Keratinocyte (primary cell): ENCODE data around the gene CHST1. TPM values are rescaled to one million over a fixed set of nuclear protein-coding genes. Genes with fewer than 3 reads are reported as not detected.

Source experiments
- DNase-seq: peaks from one replicate; pipeline ENCODE4 v3.0.0-alpha.2; 2011; ENCODE audit warnings: low read depth, missing footprints, low spot score
- FAIRE-seq: peaks from 2 replicates; lab custom pipeline; 2011; peaks lifted over from hg19 to GRCh38; lab: Jason Lieb, UNC
- H2AFZ ChIP-seq: 2 replicates; pipeline ENCODE4 v1.6.0; 2012; ENCODE audit warnings: low read length, control low read depth, inconsistent platforms; ENCODE audit not compliant: control insufficient read depth
- H3K27ac ChIP-seq: 2 replicates; pipeline ENCODE4 v1.5.1; 2011; ENCODE audit warnings: low read length; ENCODE audit not compliant: control insufficient read depth, insufficient read depth
- H3K27me3 ChIP-seq: 3 replicates; pipeline ENCODE4 v1.6.0; 2011; ENCODE audit warnings: low read length; ENCODE audit not compliant: control insufficient read depth, insufficient read depth; ENCODE audit errors: extremely low read depth
- H3K36me3 ChIP-seq, 2 experiments: 2 replicates in 1 of 2; 3 replicates in 1 of 2; pipeline ENCODE4 v1.5.1; 2011; ENCODE audit warnings: low read length in 2 of 2, mild to moderate bottlenecking in 1 of 2; ENCODE audit not compliant: control insufficient read depth in 2 of 2, insufficient read depth in 2 of 2; ENCODE audit errors: extremely low read depth in 1 of 2
- H3K4me1 ChIP-seq: 3 replicates; pipeline ENCODE4 v1.5.1; 2011; ENCODE audit warnings: low read length; ENCODE audit not compliant: control insufficient read depth, insufficient read depth; ENCODE audit errors: extremely low read depth
- H3K4me2 ChIP-seq: 3 replicates; pipeline ENCODE4 v1.6.0; 2011; ENCODE audit warnings: low read depth, low read length; ENCODE audit not compliant: control insufficient read depth, insufficient read depth; ENCODE audit errors: extremely low read depth
- H3K4me3 ChIP-seq, 3 experiments: fragments of 200-600 bp in 1 of 3; sonication (generic) in 1 of 3; 2 replicates in 2 of 3; 3 replicates in 1 of 3; pipeline ENCODE4 v1.5.1; 2011 to 2016; ENCODE audit warnings: low read length in 3 of 3, mild to moderate bottlenecking in 3 of 3, control low read depth in 2 of 3, inconsistent platforms in 1 of 3, low read depth in 1 of 3, mixed read lengths in 1 of 3, mixed run types in 1 of 3, moderate library complexity in 1 of 3; ENCODE audit not compliant: control insufficient read depth in 2 of 3, insufficient read depth in 2 of 3; ENCODE audit errors: extremely low read depth in 1 of 3
- H3K79me2 ChIP-seq: 2 replicates; pipeline ENCODE4 v1.6.0; 2012; ENCODE audit warnings: low read length; ENCODE audit not compliant: control insufficient read depth, insufficient read depth
- H3K9ac ChIP-seq: 3 replicates; pipeline ENCODE4 v1.6.0; 2011; ENCODE audit warnings: low read length; ENCODE audit not compliant: control insufficient read depth, insufficient read depth; ENCODE audit errors: extremely low read depth
- H3K9me1 ChIP-seq: 3 replicates; pipeline ENCODE4 v1.6.0; 2011; ENCODE audit warnings: low read length; ENCODE audit not compliant: control insufficient read depth, insufficient read depth; ENCODE audit errors: extremely low read depth
- H3K9me3 ChIP-seq: 2 replicates; pipeline ENCODE4 v1.5.1; 2012; ENCODE audit warnings: low read depth, low read length; ENCODE audit not compliant: control insufficient read depth
- H4K20me1 ChIP-seq: 3 replicates; pipeline ENCODE4 v1.6.0; 2011; ENCODE audit warnings: low read length; ENCODE audit not compliant: control insufficient read depth, insufficient read depth; ENCODE audit errors: extremely low read depth
- CTCF ChIP-seq, 3 experiments: IDR thresholded peaks in 1 of 3; conservative IDR thresholded peaks in 1 of 3; optimal IDR thresholded peaks in 1 of 3; 2 replicates in 2 of 3; 3 replicates in 1 of 3; pipeline versions ENCODE3 to v1.5.1; 2011; ENCODE audit warnings: low read length in 3 of 3, mild to moderate bottlenecking in 3 of 3, moderate library complexity in 2 of 3, control low read depth in 1 of 3, inconsistent platforms in 1 of 3; ENCODE audit not compliant: insufficient read depth in 2 of 3; ENCODE audit errors: extremely low read depth in 1 of 3
- EZH2 ChIP-seq: IDR thresholded peaks from one replicate; pipeline ENCODE4 v1.6.1; 2012; ENCODE audit warnings: inconsistent platforms, mild to moderate bottlenecking, low read length, moderate library complexity
- dilution Hi-C: fragments of 300-500 bp; cut with MboI; formaldehyde crosslinking; loops from one replicate; pipeline ENCODE4 v1.7.0; 2020; ENCODE audit warnings: low sequenced_read_pairs; ENCODE audit not compliant: extremely low pct_ligation_motif_present
- polyA plus RNA-seq, 5 experiments: library from polyadenylated mRNA; depleted of rRNA in 3 of 5; stranded (reverse) in 3 of 5; stranded (forward) in 1 of 5; unstranded in 1 of 5; fragments of >200 nt; gene quantifications; 1 replicate in 1 of 5; 2 replicates in 3 of 5; 3 replicates in 1 of 5; pipeline versions ENCODE4 v1.2.1 to v1.2.3, GENCODE V29; 2011 to 2012; ENCODE audit warnings: missing spikeins in 2 of 5, low read depth in 1 of 5, low replicate concordance in 1 of 5

The CHST1 gene
- polyA plus RNA-seq, 1 donor (not counting 4 experiments of a cell fraction or from before 2014, with no cell fraction given) = not detected

- FAIRE-seq (no peak), DNase-seq (no peak)
- H3K9ac ChIP-seq = no peak overlapping the region
- H4K20me1 ChIP-seq = no peaks in the 10 kb centered on the region
- H3K27ac ChIP-seq = no peak overlapping the region
- no peak overlapping the region for H3K4me3 ChIP-seq
- no peak overlapping the region for H3K4me2 ChIP-seq
- H3K79me2 ChIP-seq = no peaks in the 10 kb centered on the region
- dilution Hi-C loops = no loop called here
- H3K9me1 ChIP-seq = no peaks in the 10 kb centered on the region
- no peaks in the 10 kb centered on the region for H3K4me1 ChIP-seq
- H3K9me3 ChIP-seq = no peaks in the 10 kb centered on the region
- no peak overlapping the region for H2AFZ ChIP-seq
- peaks cover 3% of the 10 kb centered on the region for H3K27me3 ChIP-seq
- no peak for TF ChIP-seq CTCF (optimal IDR thresholded peaks at IDR 0.05 in 1 of 3, IDR thresholded peaks at IDR 0.05 in 1 of 3, conservative IDR thresholded peaks at IDR 0.05 in 1 of 3; ENCODE audit: extremely low read depth in 1 of 3, insufficient read depth in 2 of 3, low read length in 3 of 3)
- no peak for TF ChIP-seq EZH2
- H3K36me3 ChIP-seq = no peaks in the 10 kb centered on the region
Measured at GRCh38 chr11:45609902-45610301, 55.5 kb downstream of the CHST1 start.

DNA sequence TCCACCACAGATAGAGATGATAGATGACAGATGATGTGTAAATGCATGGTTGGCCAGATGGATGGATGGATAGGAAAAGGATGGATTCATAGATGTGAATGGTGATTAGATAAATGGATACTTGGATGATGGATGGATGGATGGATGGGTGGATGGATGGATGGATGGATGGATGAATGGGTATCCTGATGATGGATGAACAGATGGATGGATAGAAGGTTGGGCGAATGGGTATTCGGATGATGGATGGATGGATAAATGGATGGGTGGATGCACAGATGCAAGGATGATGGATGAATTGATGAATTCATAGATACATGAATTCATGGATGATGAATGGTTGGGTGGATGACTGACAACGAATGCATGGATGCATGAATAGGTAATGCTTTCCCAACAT lies 56.1 kb downstream of the CHST1 start:
- no peaks in the 10 kb centered on the region for H3K79me2 ChIP-seq
- no peak for FAIRE-seq
- no peaks in the 10 kb centered on the region for H3K4me1 ChIP-seq
- no peak overlapping the region for H3K9ac ChIP-seq
- no peaks in the 10 kb centered on the region for H3K9me1 ChIP-seq
- no peak overlapping the region for H3K4me2 ChIP-seq
- TF ChIP-seq EZH2 = no peak
- TF ChIP-seq CTCF (optimal IDR thresholded peaks at IDR 0.05 in 1 of 3, IDR thresholded peaks at IDR 0.05 in 1 of 3, conservative IDR thresholded peaks at IDR 0.05 in 1 of 3; ENCODE audit: extremely low read depth in 1 of 3, insufficient read depth in 2 of 3, low read length in 3 of 3) = no peak
- H3K9me3 ChIP-seq = no peaks in the 10 kb centered on the region
- H4K20me1 ChIP-seq = no peaks in the 10 kb centered on the region
- peaks cover 6% of the 10 kb centered on the region for H3K27me3 ChIP-seq
- dilution Hi-C loops = no loop called here
- H3K27ac ChIP-seq = no peak overlapping the region
- H2AFZ ChIP-seq = no peak overlapping the region
- no peaks in the 10 kb centered on the region for H3K36me3 ChIP-seq
- no peak overlapping the region for H3K4me3 ChIP-seq
- no peak for DNase-seq
